C1 segment of cervical spinal cord (tissue), 14 donors: ENCODE results near the gene SCYL3.
"Not testable (repeated sequence)": the region's sequence is repeated elsewhere in the genome, so short reads cannot be mapped to it uniquely, and the experiment has no call there.

Experiments
- DNase-seq, 14 donors: peaks; one replicate each; lab custom pipeline; 2025; lab: John Stamatoyannopoulos, UW

The SCYL3 gene

DNA sequence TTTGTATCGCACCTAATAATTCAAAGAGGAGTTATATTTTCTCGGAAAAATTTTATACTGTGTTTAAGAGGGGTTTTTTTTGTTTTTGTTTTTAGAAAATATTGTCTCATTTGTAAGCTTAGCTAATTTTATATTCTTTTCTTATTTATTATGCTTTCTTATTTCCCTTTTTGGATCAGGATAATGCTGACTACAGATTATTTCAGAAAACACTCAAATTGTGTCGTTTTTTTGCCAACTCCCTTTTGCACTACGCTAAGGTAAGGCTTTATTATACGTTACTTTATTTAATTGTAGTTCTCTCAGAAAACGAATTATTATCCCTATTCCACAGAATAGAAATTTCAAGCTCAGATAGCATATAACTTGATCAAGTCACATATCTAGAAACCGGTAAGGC lies 72.2 kb downstream of the SCYL3 start:
- no peak for DNase-seq

DNA sequence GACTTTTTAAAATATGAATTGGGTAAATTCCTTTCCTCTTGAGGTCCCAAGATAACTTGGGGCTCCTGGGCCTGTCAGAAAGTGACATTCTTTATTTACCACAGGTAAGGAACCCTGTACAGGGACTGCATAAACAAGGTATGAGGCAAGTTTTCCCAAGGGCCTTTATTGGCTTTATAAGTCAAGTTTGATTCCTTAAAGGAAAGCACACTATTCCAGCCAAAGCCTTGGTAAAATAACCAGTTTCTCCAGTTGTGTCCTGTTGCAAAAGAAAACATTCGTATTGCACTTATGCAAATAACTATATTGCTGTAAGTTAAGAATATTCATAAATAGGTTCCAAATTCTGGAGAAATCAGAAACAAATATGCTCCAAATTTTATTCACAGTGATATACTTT lies 77.1 kb downstream of the SCYL3 start:
- DNase-seq, result no peak

DNA sequence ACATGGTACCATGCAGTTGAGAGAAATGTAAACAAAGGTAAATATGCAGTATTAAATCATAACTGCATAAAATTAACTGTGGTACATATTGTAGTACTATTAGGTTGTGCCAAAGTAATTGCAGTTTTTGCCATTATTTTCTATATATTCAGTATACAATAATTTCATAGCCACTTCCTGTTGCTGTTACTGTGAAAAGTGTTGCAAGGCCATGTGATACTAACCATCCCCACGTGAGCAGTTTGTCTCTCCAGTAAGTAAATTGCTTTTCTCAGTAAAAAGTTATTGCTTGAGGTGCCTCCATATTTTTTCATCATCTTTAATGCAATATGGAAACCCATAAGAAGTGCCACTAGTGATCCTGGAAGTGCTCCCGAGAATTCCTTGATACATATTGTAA lies 79.4 kb downstream of the SCYL3 start:
- no peak for DNase-seq

DNA sequence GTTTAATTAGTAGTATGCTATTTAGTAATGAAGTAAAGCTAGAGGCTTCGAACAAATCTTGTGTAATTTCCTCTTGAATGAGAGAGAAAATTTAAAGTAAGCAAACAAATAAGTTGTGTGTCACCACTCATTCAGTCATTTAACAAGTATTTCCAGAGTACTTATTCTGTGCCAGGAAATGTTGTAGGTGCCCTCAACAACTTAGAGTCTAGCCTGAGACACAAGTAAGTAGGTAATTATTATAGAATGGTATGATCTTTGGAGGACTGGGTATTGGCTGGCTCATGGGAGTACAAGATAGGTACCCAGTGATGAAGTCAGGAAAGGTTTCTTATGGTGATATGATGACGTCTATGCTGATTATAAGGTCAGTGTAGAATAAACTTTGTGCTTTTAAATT lies 81.6 kb downstream of the SCYL3 start:
- DNase-seq, result no peak

DNA sequence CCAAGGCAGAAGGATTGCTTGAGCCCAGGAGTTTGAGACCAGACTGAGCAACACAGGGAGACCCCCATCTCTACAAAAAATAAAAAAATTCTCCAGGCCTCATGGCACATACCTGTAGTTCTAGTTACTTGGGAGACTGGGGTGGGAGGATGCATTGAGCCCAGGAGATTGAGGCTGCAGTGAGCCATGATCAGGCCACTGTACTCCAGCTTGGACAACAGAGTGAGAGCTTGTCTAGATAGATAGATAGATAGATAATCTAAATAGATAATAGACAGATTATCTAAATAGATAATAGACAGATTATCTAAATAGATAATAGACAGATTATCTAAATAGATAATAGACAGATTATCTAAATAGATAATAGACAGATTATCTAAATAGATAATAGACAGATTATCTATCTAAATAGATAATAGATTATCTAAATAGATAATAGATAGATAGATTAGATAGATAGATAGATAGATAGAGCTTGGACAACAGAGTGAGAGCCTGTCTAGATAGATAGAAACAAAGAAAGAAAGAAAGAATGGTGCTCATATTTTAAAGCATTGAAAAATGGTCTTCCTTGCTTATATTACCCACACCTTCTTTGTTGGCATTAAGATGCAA lies 82.2 kb downstream of the SCYL3 start:
- not testable (repeated sequence) for DNase-seq

DNA sequence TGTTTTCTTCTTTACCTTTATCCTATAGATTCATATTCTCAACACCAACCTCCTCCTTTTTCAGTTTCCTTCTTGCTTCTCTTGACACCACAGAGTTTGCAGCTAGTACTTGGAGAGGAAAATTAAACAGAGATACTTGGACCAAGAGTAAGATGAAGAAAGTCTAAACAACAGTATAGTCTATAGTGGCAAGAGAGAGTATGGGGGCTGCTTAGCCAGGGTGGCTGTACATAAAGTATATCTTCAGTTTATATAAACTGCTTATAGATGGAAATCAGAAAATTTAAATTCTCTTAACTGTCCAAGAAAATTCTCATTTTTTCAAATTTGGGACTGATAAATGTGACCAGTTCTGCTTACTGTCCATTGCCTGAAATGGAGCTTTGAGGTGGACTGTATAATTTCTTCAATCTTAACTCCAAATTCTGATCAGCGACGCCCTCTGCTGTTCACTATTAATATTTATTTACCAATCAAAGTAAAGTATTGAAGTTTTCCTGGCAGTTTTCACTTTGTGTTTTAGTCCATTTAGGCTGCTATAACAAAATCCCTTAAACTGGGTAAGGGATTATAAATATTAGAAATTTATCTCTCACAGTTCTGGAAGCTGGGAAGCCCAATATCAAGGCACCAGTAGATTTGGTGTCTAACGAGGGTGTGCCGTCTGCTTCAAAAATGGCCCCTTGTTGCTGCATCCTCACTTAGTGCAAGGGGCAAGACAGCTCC lies 84.2 kb downstream of the SCYL3 start:
- DNase-seq, result no peak

DNA sequence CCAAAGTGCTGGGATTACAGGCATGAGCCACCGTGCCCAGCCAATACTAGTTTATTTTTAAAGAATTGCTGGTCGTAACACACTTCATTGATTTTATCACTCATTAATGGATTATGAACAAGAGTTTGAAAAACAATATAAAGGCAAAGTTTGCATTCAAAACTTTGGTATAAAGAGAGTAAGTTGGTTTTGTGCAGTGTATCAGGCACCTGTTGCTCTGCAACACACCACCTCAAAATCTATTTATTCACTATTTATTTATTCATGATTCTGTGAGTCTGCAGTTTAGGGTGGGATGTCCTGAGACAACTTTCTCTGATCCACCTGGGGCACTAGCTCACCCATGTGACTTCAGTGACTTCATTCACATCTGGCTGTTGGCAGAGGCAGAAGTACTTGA lies 88.8 kb downstream of the SCYL3 start:
- no peak for DNase-seq

DNA sequence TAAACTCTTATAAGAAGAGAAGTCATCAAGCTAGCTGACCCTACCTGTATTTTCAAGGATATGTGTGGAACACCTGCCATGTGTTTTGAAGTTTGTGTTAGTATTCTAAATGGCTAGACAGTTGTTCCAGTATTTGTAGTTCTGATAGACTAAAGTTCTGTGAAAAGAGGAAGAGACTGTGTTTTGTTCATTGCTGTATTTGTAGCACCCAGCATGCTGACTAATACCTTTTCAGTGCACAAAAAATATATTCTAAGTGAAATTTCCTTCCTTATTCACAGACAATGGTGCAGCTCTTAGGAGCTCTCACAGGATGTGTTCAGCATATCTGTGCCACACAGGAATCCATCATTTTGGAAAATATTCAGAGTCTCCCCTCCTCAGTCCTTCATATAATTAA lies 90.8 kb downstream of the SCYL3 start:
- DNase-seq, result no peak
